ENCODE measurements around the gene UBALD2. TPM values are rescaled to one million over a fixed set of nuclear protein-coding genes. Genes with fewer than 3 reads are reported as not detected.

The UBALD2 gene
- total RNA-seq, 4 donors from 2014 or later, result 21.3 to 50.9 (median 28.6) TPM

GRCh38 chr17:76271669-76272540, 6.8 kb downstream of the UBALD2 start:
- TF ChIP-seq CTCF (IDR thresholded peaks at IDR 0.05) (no peak), POLR2A (IDR thresholded peaks at IDR 0.05) (no peak)
- intact Hi-C loops (cut with DNase I; ENCODE audit: low total_unique reads), result no loop called here
- H3K4me3 ChIP-seq (ENCODE audit: low read depth, poor library complexity, severe bottlenecking), result no peak overlapping the region
- DNase-seq (ENCODE audit: low spot score in 2 of 2), result peak in 1 of 2 donors; percentile 88
- WGBS, 2 donors, result 13 to 19% methylated on average over 22 to 35 of the region's 38 CpGs

GRCh38 chr17:76272541-76273444, 7.6 kb downstream of the UBALD2 start:
- TF ChIP-seq CTCF (IDR thresholded peaks at IDR 0.05), result no peak
- TF ChIP-seq POLR2A (IDR thresholded peaks at IDR 0.05), result no peak
- peak in 1 of 2 donors; percentile 89 for DNase-seq (ENCODE audit: low spot score in 2 of 2)
- 45 to 54% methylated on average over 15 to 19 of the region's 19 CpGs for WGBS, 2 donors
- intact Hi-C loops (cut with DNase I; ENCODE audit: low total_unique reads), result no loop called here
- no peak overlapping the region for H3K4me3 ChIP-seq (ENCODE audit: low read depth, poor library complexity, severe bottlenecking)

DNA sequence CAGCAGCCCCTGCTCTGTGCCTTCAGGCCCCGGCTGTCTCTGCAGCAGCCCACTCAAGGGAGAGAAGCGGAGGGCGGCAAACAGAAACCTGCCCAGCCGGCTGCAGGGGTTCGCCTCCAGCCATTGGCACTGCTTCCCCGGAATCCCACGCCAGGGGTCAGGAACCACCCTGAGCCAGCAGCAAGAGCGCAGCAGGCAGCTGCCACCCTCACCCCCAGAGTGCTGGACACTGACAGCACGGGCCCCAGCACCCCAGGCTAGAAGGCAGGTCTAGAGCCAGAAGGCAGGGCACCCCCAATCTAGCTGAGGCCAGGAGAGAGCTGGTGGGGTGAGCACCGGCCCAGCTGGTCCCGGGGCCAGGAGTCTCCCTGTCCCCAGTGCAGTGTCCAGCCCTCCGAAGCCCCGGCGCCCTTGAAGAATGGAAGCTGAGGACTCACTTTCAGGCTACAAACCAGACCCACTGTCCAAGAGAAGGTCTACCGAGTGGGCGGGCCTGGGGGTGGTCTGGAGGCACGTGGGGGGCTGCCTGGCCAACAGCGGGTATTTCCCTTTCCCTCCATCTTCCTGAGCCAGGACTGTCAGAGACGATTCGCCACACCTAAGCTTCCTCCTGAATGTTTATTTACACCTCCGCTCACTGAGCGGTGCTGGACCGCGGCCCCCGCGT, 8.4 kb downstream of the UBALD2 start:
- DNase-seq (ENCODE audit: low spot score in 2 of 2), result peak in 1 of 2 donors; percentile 87
- no peak overlapping the region for H3K4me3 ChIP-seq (ENCODE audit: low read depth, poor library complexity, severe bottlenecking)
- intact Hi-C loops (cut with DNase I; ENCODE audit: low total_unique reads), result no loop called here
- 58 to 67% methylated on average over 20 to 26 of the region's 26 CpGs for WGBS, 2 donors
- TF ChIP-seq CTCF (IDR thresholded peaks at IDR 0.05) (no peak), POLR2A (IDR thresholded peaks at IDR 0.05) (no peak)

- WGBS, 2 donors, result 68 to 78% methylated on average over 18 to 21 of the region's 21 CpGs
- TF ChIP-seq CTCF (IDR thresholded peaks at IDR 0.05), result no peak
- no peak for TF ChIP-seq POLR2A (IDR thresholded peaks at IDR 0.05)
- intact Hi-C loops (cut with DNase I; ENCODE audit: low total_unique reads), result no loop called here
- DNase-seq (ENCODE audit: low spot score in 2 of 2), result no peak
- no peak overlapping the region for H3K4me3 ChIP-seq (ENCODE audit: low read depth, poor library complexity, severe bottlenecking)
These were observed 9.2 kb downstream of the UBALD2 start for GRCh38 chr17:76274112-76274956.
